HTERT RPE-1 (cell line): ENCODE data around the gene CARD14.
"Not testable (repeated sequence)": the region's sequence is repeated elsewhere in the genome, so short reads cannot be mapped to it uniquely, and the experiment has no call there.

ENCODE experiments used
- in situ Hi-C: fragments of 300-500 bp; cut with MboI; formaldehyde crosslinking; loops from 4 replicates; pipeline ENCODE4 v1.14.3; 2020; ENCODE audit warnings: low sequenced_read_pairs

The CARD14 gene

DNA sequence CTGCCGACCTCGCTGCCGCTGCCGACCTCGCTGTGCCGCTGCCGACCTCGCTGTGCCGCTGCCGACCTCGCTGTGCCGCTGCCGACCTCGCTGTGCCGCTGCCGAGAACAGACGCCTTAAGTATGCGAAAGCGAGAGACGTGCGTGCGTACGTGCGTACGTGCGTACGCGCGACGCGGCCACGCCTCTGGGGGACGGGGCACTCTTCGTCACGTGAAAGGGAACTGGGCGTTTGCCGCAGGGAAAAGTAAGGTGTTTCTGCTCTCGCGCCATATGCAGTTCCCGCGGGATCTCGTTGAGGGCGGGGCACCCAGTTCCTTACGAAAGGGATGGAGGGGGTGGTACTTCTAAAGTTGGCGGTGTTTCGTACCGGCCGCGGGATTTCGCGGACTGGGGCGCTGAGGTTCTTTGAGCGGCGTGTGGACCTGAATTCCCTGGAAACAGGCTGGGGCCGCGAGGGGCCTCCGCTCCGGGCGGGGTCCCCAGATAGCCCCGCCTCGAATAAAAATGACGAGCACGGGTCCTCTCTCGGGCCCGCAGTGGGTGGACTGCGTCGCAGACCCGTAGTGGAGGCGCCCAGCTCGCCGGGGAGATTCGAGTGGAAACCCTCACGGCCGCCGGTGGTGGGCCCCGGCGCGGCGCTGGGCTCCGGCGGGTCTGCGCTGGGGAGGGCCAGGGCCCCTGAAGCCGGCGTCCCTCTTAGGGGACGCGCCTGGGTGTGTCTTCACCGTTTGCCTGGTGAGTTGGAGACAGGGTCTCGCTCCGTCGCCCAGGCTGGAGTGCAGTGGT lies 22.6 kb upstream of the CARD14 start, which contains the start of gene EIF4A3:
TSS of gene EIF4A3 (minus strand) at position 94 of the 788 bp plus-strand sequence. CDS start 167 bp downstream, outside the sequence.
- in situ Hi-C loops, result no loop called here

DNA sequence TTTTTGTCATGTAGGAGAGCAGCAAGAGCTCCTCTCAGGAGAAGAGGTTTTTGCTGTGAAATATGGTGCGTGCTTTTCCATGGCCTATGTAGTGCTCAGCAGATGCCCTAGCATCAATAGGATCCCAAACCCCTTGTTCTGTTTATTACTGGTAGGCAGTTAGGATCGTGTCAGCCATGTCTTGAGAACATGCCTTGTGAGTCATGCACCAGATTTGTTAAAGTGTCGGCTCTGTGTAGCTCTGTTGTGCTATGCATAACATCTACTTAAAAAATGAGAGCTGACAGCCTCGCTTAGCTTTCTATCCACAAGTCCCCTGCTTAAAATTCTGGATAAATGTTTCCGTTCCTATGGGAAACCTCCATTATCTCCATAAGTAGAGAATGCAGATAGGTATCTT lies 18.5 kb upstream of the CARD14 start:
- in situ Hi-C loops, result no loop called here

DNA sequence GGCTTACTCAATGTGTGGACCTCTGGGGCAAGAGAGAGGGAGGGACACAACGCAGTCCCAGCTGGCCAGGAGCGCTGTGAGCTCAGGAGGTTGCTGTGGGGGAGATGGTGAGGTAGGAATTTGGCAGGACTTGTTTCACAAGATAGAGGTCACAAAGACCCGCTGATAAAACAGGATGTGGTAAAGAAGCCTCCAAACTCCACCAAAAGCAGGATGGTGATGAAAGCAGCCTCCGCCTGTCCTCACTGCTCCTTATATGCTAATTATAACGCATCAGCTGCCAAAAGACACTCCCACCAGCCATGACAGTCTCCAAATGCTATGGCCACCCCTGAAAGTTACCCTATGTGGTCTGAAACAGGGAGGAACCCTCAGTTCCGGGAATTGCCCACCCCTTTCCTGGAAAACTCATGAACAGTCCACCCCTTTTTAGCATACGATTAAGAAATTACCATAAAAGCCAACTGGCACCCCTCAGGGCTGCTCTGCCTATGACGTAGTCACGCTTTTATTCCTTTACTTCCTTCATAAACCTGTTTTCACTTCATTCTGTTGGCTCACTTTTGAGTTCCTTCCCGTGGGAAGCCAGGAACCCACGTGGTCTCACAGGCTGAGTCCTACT lies 17.6 kb upstream of the CARD14 start:
- in situ Hi-C loops, result no loop called here

DNA sequence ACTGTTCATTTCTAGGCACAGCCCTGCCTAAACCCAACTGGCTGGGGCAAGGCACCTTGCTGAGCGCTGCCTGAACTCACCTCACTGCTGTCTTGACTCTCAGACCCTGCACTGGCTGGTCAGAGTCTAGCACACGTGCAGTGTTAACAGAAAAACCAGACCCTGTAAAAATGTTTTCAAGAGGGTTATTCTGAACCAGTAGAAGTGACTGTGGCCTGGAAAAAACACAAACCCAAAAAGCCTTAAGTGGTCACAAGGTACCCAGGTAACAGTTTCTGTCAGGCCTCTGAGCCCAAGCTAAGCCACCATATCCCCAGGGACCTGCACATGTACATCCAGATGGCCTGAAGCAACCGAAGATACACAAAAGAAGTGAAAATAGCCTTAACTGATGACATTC lies 16.8 kb upstream of the CARD14 start:
- in situ Hi-C loops, result no loop called here

DNA sequence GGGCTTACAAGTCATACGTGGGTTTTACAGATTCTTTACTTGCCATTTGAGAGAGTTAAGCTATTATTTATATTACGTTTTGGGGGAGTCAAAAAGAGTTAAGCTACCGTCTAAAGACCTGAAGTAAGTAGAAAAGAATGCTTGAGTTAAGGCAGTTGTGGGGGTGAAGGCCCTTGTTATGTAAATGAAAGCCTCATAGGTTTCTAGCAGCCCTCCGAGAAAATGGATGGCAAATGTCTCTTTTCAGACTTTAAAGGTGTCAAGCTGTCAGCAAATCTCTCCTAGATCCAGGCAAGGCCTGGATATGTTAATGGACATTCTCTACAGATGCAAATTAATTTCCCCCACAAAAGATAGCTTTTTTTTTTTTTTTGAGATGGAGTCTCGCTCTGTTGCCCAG lies 15.7 kb upstream of the CARD14 start:
- in situ Hi-C loops, result no loop called here

DNA sequence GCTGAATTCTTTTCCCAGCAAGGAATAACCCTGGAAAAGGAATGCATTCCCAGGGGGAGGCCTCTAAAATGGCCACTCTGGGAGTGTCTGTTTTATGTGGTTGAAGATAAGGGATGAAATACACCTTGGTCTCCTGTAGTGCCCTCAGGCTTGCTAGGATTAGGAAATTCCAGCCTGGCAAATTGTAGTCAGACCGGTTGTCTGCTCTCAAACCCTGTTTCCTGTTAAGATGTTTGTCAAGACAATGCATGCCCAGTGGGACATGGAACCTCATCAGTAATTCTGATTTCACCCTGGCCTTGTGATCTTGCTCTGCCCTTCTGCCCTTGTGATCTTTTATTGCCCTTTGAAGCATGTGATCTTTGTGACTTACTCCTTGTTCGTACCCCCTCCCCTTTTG lies 14.2 kb upstream of the CARD14 start:
- in situ Hi-C loops, result not testable (repeated sequence)

DNA sequence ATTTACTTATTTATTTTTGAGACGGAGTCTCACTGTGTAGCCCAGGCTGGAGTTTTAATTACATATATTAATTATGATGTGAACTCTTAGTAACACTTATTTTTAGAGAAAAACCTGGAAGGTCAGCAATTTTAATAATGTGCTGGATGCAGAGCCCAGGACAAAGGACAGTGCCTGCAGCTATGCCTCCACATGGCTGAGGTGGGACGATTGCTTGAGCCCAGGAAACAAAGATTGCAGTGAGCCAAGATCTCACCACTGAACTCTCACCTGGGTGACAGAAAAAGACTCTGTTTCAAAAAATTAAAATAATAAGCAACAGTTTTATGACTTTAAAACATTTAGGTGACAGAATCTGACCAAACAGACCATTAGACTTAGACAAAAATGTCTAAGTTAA lies 11.0 kb upstream of the CARD14 start:
- in situ Hi-C loops, result no loop called here

DNA sequence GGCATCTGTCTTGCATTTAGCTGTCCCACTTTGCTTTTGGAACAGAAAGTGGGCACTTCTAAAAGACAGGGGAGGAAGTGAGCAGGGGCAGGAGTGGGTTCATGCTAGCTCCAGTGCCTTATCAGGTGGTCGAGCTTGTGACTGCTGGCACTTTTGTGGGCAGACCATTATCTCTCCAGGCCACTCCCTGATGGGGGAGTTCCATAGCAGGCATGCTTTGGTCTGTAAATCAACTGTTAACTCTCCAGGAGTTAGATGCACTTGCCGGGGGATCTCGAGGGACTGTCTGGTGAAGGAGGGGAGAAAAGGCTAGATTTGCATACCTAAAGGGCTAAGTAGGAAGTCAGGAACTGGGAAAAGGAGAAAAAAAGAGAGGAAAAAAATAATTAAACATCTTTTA lies 9.3 kb upstream of the CARD14 start:
- in situ Hi-C loops, result no loop called here

DNA sequence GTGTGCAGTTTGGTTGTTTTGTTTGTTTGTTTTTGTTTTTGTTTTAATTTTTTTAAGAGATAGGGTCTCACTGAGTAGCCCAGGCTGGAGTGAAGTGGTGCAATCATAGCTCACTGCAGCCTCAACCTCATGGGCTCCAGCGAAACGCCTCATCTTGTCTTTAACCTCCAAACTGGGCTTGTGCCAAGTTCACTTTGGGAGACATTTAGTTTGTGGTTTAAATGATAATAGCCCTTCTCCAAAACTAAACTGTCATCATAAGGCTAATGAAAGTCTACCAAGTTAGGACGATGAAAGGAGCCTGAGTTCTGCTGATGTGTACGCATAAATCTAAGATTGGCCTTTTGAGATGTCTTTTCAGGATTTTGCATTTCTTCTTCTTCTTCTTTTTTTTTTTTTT lies 6.5 kb upstream of the CARD14 start:
- in situ Hi-C loops, result no loop called here

DNA sequence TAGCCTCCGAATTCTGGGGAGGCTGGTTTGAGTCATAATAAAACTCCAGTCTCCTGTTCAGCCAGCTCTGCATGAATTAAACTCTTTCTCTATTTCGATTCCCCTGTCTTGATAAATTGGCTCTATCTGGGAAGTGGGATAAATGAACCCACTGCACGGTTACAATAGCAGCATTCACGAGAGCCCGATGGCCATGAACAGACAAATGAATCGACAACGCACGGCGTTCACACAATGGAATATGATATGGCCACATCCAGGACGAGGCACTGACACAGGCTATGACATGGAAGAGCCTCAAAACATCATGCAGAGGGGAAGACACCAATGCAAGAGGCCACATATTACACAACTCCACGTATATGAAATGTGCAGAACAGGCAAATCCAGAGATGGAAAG lies 5.6 kb upstream of the CARD14 start:
- in situ Hi-C loops, result no loop called here

DNA sequence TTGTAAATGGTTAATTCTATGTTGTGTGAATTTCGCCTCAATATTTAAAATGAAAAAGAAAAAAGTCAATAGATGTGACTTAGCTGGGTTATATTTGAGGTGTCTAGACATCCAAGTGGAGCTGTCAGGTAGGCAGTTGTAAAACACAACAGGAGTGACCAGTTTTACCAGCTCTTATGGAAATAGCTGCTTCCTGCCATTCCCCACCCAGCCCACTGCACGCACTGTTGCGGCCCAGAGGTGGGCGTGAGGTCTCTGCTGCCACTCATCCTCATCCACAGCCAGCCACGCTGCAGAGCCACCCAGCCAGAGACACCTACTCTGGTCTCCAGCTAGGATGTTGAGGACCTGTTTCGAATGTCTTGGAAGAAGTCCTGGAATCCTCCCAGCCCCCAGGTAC lies 3.4 kb upstream of the CARD14 start:
- in situ Hi-C loops, result no loop called here

DNA sequence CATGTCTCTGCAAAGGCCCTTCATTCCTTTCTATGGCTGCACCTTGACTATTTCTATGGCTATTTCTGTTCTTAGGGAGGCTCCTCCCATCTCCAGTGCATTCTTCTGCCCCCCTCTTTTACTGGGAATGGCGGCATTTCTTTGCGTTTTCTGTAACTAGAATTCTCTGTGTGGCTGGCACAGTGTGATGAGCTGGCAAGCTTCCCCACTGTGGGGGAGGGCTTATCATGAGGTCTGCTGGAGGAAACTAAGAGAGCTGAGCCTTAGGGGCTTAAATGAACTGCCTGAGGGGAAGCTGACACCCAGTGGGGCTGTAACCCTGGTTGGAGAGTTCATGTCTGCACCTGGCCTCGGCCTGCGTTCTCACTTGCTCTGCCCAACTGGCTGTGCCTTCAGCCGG lies 1.5 kb upstream of the CARD14 start:
- in situ Hi-C loops, result no loop called here

DNA sequence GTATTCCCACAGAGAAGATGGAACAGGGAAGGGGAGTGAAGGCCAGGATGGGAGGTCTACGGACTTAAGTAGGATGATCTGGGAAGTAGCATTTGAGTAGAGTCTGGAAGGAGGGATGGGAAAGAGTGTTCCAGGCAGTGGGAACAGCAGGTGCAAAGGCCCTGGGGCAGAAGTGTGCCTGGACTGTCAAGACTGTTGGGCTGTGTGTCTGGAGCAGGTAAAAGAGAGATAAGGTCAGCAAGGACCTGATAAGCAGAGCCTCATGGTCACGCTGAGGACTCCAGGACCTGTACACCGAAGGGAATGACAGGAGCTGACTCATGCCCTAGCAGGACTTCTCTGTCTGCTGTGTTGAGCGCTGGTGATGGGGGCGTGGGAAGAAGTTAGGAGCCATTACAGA lies 723 bp upstream of the CARD14 start:
- in situ Hi-C loops, result no loop called here

DNA sequence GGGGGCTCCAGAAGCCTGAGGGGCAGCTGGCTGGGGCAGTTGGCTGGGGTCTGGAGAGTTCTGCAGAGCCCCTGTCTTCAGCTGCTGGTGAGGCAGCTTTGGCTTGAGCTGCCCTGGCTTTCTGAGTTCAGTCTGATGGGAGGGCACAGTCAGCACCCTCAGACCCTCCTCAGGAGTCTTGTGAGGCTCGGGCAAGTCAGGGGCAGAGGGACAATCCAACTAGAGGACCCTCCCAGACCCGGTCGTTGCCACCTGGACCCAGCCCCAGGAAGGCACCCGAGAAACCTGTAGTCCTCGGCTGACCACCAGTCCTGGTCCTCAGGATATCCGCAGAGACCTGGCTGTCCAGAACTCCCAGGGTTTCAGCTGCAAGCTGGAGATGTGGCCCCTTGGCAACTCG lies 1.9 kb downstream of the CARD14 start:
- in situ Hi-C loops, result no loop called here

DNA sequence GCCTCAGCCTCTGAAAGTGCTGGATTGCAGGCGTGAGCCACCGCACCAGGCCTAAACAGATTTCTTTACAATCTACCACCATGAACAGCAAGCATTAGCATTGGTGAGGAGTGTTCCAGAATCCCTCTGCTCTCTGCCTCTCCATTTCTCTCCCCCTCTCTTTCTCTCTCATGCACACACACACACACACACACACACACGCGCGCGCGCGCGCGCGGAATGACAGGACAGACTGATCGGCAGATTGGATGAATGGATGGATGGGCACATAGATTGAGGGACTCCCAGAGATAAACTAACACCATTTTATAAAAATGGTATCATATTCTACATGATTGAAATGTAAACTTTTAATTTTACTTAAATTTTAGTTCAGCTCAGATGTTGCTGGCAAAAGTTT lies 3.3 kb downstream of the CARD14 start:
- in situ Hi-C loops, result no loop called here

DNA sequence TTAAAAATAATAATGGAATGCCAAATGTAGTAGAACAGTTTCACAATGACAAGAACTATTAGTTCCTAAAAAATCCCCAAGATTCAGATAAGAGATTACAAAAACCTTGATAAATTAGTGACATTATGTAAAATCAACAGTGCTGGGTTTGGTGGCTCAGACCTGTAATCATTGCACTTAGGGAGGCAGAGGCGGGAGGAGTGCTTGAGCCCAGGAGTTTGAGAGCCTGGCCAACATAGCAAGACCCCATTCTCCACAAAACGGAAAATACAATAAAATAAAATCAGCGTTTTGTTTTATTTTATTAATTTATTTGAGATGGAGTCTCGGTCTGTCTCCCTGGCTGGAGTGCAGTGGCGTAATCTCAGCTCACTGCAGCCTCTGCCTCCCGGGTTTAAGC lies 4.1 kb downstream of the CARD14 start:
- in situ Hi-C loops, result no loop called here

DNA sequence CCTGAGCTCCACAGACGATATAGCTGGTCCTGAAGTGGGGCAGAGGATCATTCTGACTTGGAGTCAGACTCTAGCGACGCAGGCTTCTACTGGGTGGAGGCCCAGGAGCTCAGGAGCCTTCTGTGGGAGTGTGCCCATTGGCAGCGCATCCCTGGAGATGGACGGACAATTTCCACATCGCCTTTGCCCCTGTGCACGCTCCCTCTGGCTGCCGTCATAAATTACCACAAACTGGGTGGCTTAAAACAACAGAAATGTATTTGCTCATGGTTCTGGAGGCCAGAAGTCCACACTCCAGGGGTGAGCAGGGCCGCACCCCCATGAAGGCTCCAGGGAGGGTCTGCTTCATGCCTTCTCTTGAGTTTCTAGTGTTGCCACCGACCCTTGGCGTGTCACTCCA lies 6.9 kb downstream of the CARD14 start:
- in situ Hi-C loops, result no loop called here

DNA sequence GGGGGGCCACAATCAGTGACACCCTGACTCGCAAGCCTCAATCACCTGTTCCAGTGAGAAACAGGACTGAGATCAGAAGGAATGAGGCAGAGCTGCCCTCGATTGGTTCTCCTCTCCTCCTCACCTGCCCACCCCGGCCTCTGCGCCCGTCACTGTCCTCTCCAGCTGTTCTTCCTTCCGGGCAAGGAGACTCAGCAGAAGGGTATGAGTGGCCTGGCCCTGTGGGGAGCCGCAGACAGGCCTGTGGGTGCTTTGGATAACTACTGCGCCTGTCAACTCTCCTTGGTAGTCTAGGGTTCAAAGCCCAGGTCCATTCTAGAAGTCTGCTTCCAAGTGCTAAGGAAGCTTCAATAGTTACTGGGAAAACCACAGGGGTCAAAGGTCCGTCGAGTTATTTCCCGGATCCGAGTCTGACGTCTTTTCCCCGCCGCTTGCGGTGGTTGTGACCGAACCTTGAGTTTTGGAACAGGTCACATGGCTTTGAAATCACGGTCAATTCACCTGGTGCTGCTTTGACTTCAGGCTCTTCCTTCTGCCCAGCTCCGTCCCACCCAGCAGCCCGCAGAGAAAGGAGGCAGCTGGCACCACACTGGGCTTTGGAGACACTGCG lies 8.3 kb downstream of the CARD14 start:
- in situ Hi-C loops, result no loop called here

DNA sequence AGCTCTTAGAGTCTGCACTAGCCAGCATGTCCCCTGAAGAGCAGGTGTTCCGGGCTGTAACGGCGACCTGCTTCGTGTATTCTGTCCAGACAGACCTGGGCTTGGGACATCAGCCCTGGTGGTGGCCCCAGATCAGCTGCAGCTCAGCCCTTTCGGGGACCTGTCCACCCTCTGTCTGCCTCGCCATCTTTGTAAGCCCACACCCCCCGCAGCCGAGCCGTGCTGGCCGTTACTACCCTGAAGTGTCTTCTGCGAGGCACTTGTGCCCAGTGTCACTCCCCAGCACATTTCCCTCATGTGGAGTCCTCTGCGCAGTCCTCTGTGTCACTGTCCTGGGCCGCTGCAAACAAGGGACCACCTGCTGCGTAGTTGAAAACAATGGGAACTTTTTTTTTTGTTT lies 10.4 kb downstream of the CARD14 start:
- in situ Hi-C loops, result no loop called here

DNA sequence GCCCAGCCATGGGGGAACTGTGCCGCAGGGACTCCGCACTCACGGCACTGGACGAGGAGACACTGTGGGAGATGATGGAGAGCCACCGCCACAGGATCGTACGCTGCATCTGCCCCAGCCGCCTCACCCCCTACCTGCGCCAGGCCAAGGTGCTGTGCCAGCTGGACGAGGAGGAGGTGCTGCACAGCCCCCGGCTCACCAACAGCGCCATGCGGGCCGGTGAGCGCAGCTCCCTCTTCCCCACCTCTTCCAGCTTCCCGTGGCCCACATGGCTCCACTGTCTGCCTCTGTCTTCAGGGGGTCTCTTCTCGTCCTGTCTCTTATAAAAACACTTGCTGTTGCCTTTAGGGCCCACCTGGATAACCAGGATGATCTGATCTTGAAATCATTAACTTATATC lies 11.6 kb downstream of the CARD14 start:
- in situ Hi-C loops, result no loop called here

DNA sequence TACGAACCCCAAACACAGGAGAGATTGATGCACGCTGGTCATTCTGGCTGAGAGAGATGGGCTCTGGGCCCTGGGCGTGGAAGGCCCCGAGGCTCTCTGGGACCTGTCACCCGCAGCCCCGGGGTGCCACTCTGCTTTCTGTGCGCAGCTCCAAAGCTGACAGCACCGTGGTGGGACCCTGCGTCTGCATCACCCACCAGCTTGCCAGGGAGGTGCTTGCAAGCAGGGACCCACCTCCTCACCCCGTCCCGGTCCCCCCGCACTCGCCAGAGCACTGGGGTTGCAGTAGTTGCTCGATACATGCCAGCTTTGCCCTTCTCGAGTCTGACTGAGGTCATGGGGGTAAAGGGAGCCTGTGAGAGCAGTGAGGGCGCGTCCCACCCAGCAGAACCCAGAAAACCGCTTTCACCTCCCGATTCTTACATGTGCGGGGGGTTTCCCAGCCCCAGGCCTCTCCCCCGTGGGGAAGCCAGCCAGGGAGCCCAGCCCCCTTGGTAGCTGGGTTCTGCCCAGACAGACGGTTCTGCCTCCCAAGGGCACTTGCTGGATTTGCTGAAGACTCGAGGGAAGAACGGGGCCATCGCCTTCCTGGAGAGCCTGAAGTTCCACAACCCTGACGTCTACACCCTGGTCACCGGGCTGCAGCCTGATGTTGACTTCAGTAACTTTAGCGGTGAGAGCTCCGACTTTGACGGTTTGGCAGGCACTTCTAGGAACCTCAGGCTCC lies 12.5 kb downstream of the CARD14 start:
- in situ Hi-C loops, result no loop called here

DNA sequence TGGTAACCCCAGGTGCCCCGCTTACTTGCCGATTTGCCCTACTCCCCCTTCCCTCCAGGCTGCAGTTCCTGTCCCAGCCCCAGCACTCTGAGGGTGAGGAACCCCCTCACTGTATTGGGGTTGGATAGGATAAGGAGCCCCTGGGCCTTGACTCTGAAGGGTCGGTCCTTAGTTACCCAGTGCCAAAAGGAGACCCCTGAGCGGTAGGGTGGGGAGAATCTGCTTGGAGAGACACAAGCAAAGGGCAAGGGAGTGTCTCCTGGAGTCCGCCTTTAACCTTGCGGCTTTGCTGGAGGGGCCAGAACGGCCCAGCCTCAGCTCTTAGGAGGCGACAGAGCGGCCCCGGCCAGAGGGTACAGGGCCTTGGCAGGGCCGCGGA lies 13.0 kb downstream of the CARD14 start:
- in situ Hi-C loops, result no loop called here
